Glomerular endothelial cell (primary cell): ENCODE results near the gene UQCC2. TPM values are rescaled to one million over a fixed set of nuclear protein-coding genes. Genes with fewer than 3 reads are reported as not detected.
A peak's percentile ranks its signal among the peaks of the same experiment; 100 is the strongest.

Source experiments
- DNase-seq: peaks from one replicate; pipeline ENCODE4 v3.0.0-alpha.2; 2011; ENCODE audit warnings: low read depth, low spot score; ENCODE audit errors: extremely low read depth
- total RNA-seq: library from RNA; depleted of rRNA; stranded (reverse); fragments of >200 nt; gene quantifications from 2 replicates; pipeline ENCODE4 v1.2.3, GENCODE V29; 2015

The UQCC2 gene
- total RNA-seq, 1 donor from 2014 or later = 27.0 TPM

- no peak for DNase-seq
Observed at GRCh38 chr6:33744895-33745546, 33.5 kb upstream of the UQCC2 start.

GRCh38 chr6:33744001-33744848 lies 32.7 kb upstream of the UQCC2 start:
- peak; percentile 20 for DNase-seq

DNA sequence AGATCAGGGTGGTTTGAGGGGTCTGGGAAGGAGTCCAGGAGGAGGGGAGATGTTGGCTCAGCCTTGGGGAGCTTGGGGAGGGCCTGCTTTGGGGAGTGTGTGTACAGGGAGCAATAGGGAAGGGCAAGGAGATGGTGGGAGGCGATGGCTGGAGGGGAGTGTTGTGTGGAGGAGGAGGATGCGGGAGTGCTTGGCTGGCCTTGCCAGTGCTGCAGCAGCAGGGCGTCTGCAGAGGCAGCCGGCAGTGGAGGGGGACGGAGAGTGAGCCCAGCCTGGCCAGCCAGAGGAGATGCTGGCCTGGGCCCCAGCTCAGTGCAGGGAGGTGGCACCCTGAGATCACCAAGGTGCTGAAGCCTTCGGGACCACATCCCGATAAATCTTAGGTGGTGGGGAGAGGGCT lies 31.3 kb upstream of the UQCC2 start:
- DNase-seq = no peak

- no peak for DNase-seq
Observed at GRCh38 chr6:33742092-33742491, 30.6 kb upstream of the UQCC2 start.

- DNase-seq = no peak
Observed at GRCh38 chr6:33740794-33741193, 29.3 kb upstream of the UQCC2 start.

- no peak for DNase-seq
Observed at GRCh38 chr6:33740204-33740608, 28.7 kb upstream of the UQCC2 start.

DNA sequence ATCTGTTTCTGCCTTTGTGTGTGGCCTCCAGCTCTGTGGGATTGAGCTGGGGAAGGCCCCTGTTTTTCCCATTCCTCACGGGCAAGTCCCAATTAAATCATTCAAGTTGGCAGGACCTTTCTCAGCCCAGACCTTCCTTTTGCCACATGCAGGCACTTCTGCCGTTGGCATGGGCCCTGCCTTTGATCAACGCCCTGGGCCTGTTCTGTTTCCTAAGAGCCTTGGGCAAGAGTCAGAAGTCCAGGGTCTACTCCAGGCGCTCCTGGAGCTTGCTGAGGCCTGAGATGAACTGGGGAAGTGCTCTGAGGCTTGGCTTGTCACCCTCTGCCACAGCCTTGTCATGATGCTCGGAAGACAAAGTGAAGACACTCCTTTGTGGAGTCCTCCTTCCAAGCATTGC lies 28.1 kb upstream of the UQCC2 start:
- no peak for DNase-seq

DNA sequence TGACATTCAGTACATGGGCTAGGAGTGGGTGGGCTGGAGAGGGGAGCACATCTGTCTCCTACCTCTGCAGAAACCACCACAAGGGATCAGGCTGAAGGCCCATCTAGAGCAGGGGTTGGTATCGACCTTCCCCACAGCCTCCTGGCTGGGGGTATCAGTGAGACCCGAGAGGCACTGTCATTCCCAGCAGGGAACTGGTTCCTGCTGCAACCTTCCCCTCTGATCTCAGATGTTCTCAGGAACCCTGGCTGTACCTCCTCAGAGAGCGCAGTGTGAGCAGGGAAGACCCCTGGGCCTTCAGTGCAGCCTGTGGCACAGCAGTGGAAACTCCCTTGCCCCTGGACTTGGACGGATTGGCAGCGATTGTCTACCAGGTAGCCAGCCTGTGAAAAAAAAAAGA lies 27.4 kb upstream of the UQCC2 start:
- no peak for DNase-seq

GRCh38 chr6:33738153-33738552 lies 26.7 kb upstream of the UQCC2 start:
- no peak for DNase-seq

DNA sequence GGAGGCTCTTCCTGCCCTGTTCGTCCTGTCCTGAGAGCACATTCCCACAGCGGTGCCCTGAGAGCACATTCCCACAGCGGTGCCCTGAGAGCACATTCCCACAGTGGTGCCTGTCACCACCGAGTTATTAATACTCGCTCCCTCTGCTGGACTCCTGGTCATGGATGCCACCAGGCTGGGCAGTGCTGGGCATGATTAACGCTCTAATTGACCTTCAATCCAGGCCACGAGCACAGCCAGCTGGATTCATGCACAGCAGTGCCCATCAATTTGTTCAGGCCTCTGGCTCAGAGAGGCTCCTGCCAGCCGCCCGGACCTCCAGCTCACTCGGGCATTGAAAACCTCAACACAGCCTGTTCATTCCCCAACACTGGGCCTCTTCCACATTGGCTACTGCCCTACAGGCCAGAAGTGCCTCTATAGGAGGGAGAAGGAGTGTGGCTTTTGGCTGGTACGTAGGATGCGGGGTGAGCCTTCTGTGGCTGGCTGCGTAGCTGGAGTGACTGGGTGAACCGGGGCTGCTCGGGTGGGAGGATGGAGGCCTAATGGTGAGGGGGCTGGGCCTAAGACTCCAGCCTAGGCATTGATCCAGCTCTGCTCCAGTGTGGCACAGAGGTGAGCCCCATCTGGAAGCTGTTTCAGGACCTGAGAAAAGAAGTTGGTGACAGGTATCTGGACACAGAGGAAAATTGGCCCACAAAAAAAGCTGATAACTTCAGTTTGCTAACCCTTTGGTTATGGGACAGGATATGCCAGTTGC lies 25.9 kb upstream of the UQCC2 start:
- no peak for DNase-seq

DNA sequence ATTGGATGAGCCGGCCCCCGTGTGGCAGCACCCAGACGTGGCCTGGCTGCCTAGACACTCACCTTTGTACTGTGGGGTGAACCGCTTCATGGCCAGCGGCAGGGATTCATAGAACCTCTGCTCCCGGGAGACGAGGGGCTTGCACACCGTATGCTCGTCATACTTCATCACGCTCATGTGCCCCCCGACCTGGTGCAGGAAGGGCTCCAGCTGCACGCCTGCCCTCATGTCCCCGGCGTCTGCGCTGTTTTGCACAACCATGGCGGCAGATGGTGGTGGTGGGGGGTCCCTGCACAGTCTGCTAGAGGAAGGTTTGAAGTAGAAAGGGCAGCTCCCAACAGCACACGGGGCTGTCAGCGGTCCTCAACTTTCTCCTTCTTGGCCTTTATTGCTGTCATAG lies 23.7 kb upstream of the UQCC2 start:
- DNase-seq = no peak

DNA sequence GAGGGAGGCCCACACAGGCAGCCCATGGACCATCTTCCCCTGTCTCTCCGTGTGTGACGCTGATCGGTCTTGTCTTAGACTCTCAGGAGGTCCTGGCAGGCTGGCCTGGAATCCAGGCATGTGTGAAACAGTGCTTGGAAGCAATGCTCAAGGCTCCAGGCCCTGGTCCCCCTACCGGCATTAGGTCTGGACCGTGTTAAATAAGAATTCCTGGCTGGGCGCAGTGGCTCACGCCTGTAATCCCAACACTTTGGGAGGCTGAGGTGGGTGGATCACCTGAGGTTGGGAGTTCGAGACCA lies 22.2 kb upstream of the UQCC2 start:
- no peak for DNase-seq

- DNase-seq = no peak
Observed at GRCh38 chr6:33732817-33733708, 21.6 kb upstream of the UQCC2 start.

DNA sequence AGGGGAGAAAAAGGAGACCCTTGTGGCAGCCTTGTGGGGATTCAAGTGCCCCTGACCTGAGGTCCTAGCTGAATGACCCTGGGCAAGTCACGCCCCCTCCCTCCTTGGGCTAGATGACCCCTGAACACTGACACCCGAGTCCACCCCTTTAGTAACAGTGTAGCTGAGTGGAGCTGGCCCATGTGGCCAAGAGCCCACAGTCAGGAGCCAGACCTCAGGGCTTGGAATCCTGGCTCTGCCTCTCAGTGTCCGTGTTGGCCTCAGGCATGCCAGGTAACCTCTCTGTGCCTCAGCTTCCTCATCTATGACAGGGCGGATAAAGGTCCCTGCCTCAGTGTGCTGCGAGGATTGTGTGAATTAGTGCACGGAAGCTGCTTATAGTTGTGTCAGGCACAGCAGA lies 20.9 kb upstream of the UQCC2 start:
- DNase-seq = no peak

GRCh38 chr6:33731751-33732282 lies 20.3 kb upstream of the UQCC2 start:
- no peak for DNase-seq

DNA sequence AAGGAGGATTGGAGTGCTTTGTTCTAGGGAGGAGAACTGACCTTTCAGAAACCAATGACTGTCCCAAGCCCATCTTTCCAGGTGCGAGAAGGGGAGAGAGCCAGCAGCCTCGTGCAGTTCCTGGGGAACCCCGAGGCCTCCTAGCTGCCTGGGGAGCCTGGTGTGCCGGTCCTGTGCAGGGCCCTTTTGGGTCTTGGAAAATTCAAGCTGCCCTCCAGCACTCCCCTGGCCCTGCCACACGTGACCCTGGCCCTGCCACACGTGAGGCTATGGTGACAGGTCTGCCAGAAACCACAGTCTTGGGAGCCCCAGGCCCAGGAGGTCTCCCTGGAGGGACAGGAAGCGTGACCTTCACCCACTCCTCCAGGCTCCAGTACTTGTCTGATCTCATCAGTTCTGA lies 19.5 kb upstream of the UQCC2 start:
- DNase-seq = no peak

DNA sequence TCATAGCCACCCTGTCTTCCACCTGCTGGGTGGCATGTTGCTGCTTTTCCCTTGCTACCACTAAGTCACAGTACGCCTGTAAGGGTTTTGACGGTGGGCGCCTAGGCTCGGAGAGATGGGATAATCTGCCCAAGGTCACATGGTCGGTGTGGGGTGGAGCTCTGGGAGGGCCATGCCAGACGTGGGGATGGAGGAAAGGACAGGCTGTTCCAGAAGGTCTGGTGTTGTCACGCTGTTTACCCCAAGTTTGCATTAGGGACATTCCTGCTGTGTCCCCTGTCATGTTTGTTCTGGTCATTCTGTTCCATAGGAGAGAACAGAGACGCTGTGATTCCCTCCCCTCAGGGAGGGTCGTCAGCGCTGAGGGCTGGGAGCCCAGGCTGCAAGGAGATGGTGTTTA lies 19.1 kb upstream of the UQCC2 start:
- no peak for DNase-seq

DNA sequence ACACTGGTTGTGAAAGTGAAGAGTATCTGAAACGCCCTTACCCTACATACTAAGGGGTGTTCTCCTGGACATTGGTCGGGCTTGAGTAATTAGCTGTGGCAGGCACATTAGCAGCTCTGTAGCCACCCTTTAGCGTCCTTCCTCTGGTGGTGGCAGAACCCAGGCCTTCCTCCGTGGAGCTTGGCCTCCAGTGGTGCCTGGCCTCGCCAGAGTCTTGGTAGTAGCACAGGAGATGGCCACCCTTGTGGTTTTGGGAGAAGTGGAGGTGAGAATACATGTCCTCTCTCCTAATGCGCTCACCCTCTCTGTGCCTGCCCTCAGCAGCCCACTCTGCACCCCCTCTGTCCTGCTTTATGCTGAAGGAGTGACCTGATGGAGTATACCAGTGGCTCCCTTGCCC lies 17.6 kb upstream of the UQCC2 start:
- no peak for DNase-seq

DNA sequence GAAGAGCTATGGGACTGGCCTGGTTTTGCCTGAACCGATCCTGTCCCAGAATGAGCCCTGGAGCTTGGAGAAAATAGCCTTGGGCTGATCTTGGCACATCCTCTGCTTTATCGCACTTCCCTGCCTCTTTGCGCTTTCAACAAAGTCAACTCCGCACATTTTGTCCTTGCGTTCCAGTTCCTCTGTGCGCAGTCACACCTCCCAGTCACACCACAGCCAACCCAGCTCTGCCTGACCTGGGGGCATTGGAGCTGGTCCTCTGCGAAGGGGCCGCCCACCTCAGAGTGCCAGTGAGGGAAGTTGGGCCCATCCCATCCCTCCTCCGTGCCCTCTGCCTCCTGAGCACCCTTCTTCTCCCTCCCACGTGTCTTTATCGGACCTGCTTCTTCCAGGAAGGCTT lies 16.9 kb upstream of the UQCC2 start:
- DNase-seq = no peak

- no peak for DNase-seq
Observed at GRCh38 chr6:33727932-33728331, 16.4 kb upstream of the UQCC2 start.

GRCh38 chr6:33727126-33727525 lies 15.6 kb upstream of the UQCC2 start:
- DNase-seq = no peak
